Ovary (tissue), 3 donors: ENCODE data around the gene RAB31.

ENCODE experiments used
- POLR2A ChIP-seq: fragments of 450-650 bp; IDR thresholded peaks from one replicate; pipeline ENCODE4 v1.6.1; 2017; ENCODE audit warnings: antibody characterized with exemption, mild to moderate bottlenecking, moderate library complexity
- TF ChIP-seq, protein P1 (sequence below), 3 donors: fragments of 450-650 bp in 2 of 3; fragments of 200-600 bp in 1 of 3; IDR thresholded peaks; one replicate each; pipeline versions ENCODE4 v1.5.1 to v1.8.0; 2016 to 2022; ENCODE audit warnings: antibody characterized with exemption in 3 of 3, mild to moderate bottlenecking in 1 of 3
- donor health status: DM: no; HTN: no; CAD: no.

DNA sequence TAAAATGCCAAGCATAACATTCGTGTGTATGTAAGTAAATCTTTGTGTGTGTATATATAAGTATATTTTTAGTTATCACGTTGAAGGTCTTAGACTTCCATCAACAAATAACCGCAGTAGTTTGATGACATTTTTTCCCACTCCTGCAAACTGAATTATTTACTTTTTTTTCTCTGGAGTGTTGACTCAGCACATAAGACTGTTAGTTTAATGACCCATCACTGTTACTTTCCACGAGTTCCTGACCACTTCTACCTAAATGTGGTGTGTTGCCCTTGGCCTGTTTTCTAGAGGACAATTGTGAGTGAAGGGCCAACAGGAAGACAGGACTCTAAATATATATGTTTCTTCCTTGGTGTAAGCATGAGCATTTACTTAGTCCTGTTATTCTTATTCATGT lies 106.3 kb downstream of the RAB31 start:
- TF ChIP-seq, protein P1, sequence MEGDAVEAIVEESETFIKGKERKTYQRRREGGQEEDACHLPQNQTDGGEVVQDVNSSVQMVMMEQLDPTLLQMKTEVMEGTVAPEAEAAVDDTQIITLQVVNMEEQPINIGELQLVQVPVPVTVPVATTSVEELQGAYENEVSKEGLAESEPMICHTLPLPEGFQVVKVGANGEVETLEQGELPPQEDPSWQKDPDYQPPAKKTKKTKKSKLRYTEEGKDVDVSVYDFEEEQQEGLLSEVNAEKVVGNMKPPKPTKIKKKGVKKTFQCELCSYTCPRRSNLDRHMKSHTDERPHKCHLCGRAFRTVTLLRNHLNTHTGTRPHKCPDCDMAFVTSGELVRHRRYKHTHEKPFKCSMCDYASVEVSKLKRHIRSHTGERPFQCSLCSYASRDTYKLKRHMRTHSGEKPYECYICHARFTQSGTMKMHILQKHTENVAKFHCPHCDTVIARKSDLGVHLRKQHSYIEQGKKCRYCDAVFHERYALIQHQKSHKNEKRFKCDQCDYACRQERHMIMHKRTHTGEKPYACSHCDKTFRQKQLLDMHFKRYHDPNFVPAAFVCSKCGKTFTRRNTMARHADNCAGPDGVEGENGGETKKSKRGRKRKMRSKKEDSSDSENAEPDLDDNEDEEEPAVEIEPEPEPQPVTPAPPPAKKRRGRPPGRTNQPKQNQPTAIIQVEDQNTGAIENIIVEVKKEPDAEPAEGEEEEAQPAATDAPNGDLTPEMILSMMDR (IDR thresholded peaks at IDR 0.05), result no peak
- no peak for TF ChIP-seq POLR2A
